ENCODE measurements around the gene KLF7.

DNA sequence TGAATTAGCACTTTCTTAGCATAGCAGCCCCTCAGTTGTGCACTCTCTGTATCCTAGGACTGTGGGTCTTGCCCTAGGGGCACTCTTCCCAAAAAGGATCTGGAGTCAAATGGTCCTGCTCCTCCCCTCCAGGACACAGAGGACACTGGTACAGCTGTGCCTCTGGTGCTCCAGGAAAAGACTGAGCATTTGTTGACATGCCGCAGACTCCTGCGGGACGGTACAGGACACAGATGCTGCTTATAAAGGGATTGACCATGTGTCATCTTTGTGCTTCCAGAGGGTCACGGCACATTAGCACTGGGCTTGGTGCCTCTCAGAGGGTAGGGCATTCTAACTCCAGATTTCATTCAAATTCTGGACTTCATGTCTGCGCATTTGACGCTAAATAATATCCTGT, 110.5 kb downstream of the KLF7 start:
- TF ChIP-seq, protein P1, sequence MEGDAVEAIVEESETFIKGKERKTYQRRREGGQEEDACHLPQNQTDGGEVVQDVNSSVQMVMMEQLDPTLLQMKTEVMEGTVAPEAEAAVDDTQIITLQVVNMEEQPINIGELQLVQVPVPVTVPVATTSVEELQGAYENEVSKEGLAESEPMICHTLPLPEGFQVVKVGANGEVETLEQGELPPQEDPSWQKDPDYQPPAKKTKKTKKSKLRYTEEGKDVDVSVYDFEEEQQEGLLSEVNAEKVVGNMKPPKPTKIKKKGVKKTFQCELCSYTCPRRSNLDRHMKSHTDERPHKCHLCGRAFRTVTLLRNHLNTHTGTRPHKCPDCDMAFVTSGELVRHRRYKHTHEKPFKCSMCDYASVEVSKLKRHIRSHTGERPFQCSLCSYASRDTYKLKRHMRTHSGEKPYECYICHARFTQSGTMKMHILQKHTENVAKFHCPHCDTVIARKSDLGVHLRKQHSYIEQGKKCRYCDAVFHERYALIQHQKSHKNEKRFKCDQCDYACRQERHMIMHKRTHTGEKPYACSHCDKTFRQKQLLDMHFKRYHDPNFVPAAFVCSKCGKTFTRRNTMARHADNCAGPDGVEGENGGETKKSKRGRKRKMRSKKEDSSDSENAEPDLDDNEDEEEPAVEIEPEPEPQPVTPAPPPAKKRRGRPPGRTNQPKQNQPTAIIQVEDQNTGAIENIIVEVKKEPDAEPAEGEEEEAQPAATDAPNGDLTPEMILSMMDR (IDR thresholded peaks at IDR 0.05), result no peak
- TF ChIP-seq POLR2A (IDR thresholded peaks at IDR 0.05), result no peak
